ENCODE measurements around the gene NR5A1. TPM values are rescaled to one million over a fixed set of nuclear protein-coding genes. Genes with fewer than 3 reads are reported as not detected.
A peak's percentile ranks its signal among the peaks of the same experiment; 100 is the strongest.

Gene NR5A1
- total RNA-seq, 4 donors from 2014 or later, result not detected

- no peak for TF ChIP-seq EP300 (IDR thresholded peaks at IDR 0.05)
- TF ChIP-seq POLR2A (IDR thresholded peaks at IDR 0.05), result no peak
- TF ChIP-seq POLR2AphosphoS5 (IDR thresholded peaks at IDR 0.05), result no peak
- TF ChIP-seq CTCF (IDR thresholded peaks at IDR 0.05), result no peak
- no peak overlapping the region for H3K4me3 ChIP-seq
- no peak overlapping the region for H3K27ac ChIP-seq
- H3K4me1 ChIP-seq, result no peaks in the 10 kb centered on the region
- no peak for DNase-seq (ENCODE audit: low spot score in 2 of 2)
- H3K27me3 ChIP-seq, result peaks cover under 1% of the 10 kb centered on the region
- WGBS, result 80% methylated on average over 3 of the region's 3 CpGs
- no peaks in the 10 kb centered on the region for H3K36me3 ChIP-seq
- H3K9me3 ChIP-seq, result no peaks in the 10 kb centered on the region
These were observed 41.5 kb downstream of the NR5A1 start for GRCh38 chr9:124465736-124466135.

- TF ChIP-seq POLR2A (IDR thresholded peaks at IDR 0.05) (no peak), CTCF (IDR thresholded peaks at IDR 0.05) (no peak), EP300 (IDR thresholded peaks at IDR 0.05) (no peak), POLR2AphosphoS5 (IDR thresholded peaks at IDR 0.05) (no peak)
- Histone ChIP-seq H3K9me3 (no peaks in the 10 kb centered on the region), H3K27ac (no peak overlapping the region), H3K27me3 (no peaks in the 10 kb centered on the region), H3K36me3 (no peaks in the 10 kb centered on the region), H3K4me3 (no peak overlapping the region), H3K4me1 (no peaks in the 10 kb centered on the region)
- WGBS, result 81% methylated on average over 1 of the region's 1 CpG
- no peak for DNase-seq (ENCODE audit: low spot score in 2 of 2)
These were observed 44.5 kb downstream of the NR5A1 start for GRCh38 chr9:124462739-124463138.

DNA sequence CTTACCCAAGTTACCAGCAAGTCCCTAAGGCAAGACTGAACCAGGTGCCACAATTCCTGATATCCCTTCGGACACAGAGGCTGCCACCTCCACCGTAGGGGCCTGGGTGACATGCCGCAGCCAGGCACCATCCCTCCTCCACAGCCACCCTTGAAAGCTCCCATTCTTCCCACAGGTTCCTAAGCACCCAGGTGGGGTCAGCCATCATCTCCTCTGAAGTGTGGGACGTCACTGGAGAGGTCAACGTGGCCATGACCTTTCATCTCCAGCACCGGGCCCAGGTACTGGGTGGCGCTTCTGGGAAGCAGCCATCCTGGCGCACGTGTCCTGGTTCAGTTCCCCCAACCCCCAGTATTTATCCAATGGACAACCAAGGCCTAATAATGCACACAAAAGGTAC lies 48.8 kb downstream of the NR5A1 start:
- WGBS, result 82% methylated on average over 4 of the region's 9 CpGs
- DNase-seq (ENCODE audit: low spot score in 2 of 2), result no peak

GRCh38 chr9:124457887-124458431 lies 49.2 kb downstream of the NR5A1 start:
- no CpG with 5 or more reads among the region's 8 CpGs for WGBS
- DNase-seq (ENCODE audit: low spot score in 2 of 2), result no peak
- peaks cover 6% of the 10 kb centered on the region for H3K4me1 ChIP-seq
- H3K36me3 ChIP-seq, result no peaks in the 10 kb centered on the region
- H3K27me3 ChIP-seq, result peaks cover 19% of the 10 kb centered on the region
- no peak overlapping the region for H3K27ac ChIP-seq
- TF ChIP-seq CTCF (IDR thresholded peaks at IDR 0.05), result no peak
- TF ChIP-seq POLR2A (IDR thresholded peaks at IDR 0.05), result no peak
- TF ChIP-seq EP300 (IDR thresholded peaks at IDR 0.05), result no peak
- TF ChIP-seq POLR2AphosphoS5 (IDR thresholded peaks at IDR 0.05), result no peak
- H3K4me3 ChIP-seq, result no peak overlapping the region
- no peaks in the 10 kb centered on the region for H3K9me3 ChIP-seq

More for the DNA sequence above, 48.8 kb downstream of the NR5A1 start:
- H3K4me3 ChIP-seq, result no peak overlapping the region
- no peaks in the 10 kb centered on the region for H3K36me3 ChIP-seq
- H3K9me3 ChIP-seq, result no peaks in the 10 kb centered on the region
- TF ChIP-seq POLR2A (IDR thresholded peaks at IDR 0.05) (no peak), CTCF (IDR thresholded peaks at IDR 0.05) (no peak), EP300 (IDR thresholded peaks at IDR 0.05) (no peak), POLR2AphosphoS5 (IDR thresholded peaks at IDR 0.05) (no peak)
- peaks cover 14% of the 10 kb centered on the region for H3K27me3 ChIP-seq
- peaks cover under 1% of the 10 kb centered on the region for H3K4me1 ChIP-seq
- no peak overlapping the region for H3K27ac ChIP-seq

DNA sequence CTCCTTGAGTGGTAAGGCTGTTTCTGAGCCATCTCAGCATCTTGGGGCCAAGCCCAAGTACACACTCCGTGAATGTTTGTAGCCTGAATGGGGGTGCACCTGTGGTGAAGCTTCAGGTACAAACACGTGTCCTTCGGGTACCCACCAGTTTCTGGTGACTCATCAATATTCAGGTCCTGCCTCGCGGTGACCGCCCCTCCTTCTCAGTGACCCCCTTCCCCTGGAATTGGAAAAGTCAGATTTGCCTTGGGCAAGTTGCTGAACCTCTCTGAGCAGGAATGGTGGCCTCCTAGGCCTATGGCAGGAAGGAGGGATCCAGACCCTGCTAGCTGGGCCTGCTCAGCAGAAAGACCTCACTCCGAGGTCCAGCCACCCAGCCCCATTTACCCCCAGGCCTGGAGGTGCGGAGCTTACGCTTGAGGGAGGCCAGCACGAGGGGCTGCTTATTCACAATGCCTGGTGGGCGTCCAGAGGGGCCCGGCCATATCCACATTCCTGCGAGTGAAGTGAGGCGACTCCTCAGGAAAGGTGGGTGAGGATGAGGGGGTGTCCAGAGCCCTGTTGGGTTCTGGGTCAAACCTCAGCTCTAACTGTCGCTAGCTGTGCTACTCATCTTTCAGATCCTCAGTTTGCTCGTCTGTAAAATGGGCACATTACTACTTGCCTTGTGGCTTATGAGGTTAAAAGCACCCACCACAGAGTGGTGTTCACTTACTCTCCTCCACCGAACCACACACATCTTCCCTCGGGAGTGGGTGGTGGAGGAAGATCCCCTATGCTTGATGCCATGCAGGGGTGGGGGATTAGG lies 49.9 kb downstream of the NR5A1 start:
- peaks cover 12% of the 10 kb centered on the region for H3K4me1 ChIP-seq
- H3K4me3 ChIP-seq, result no peak overlapping the region
- H3K27me3 ChIP-seq, result peaks cover 26% of the 10 kb centered on the region
- peak; percentile 45 to 79 for DNase-seq (ENCODE audit: low spot score in 2 of 2)
- no peak for TF ChIP-seq CTCF (IDR thresholded peaks at IDR 0.05)
- no peak overlapping the region for H3K27ac ChIP-seq
- no peaks in the 10 kb centered on the region for H3K9me3 ChIP-seq
- WGBS, result 74% methylated on average over 14 of the region's 18 CpGs
- H3K36me3 ChIP-seq, result no peaks in the 10 kb centered on the region

All from suprapubic skin (tissue), 4 donors.